H9 (cell line): ENCODE data around the gene SEMA3C. TPM values are rescaled to one million over a fixed set of nuclear protein-coding genes. Genes with fewer than 3 reads are reported as not detected.

Experiments
- DNase-seq: peaks from one replicate; pipeline ENCODE4 v3.0.0-alpha.2; 2017
- H2AFZ ChIP-seq: one replicate; pipeline ENCODE4 v1.6.1; 2013; ENCODE audit warnings: mild to moderate bottlenecking, low read length, control low read depth, moderate library complexity
- H2AK5ac ChIP-seq: 2 replicates; pipeline ENCODE4 v1.6.1; 2013; ENCODE audit warnings: low read length, control low read depth, mixed read lengths; ENCODE audit not compliant: insufficient read length
- H2BK120ac ChIP-seq: one replicate; pipeline ENCODE4 v1.6.1; 2013; ENCODE audit warnings: low read depth, mild to moderate bottlenecking, low read length, control low read depth, inconsistent platforms; ENCODE audit not compliant: poor library complexity, severe bottlenecking
- H2BK12ac ChIP-seq: 2 replicates; pipeline ENCODE4 v1.6.1; 2013; ENCODE audit warnings: low read length, control low read depth, mixed read lengths, low read depth; ENCODE audit not compliant: insufficient read length
- H2BK15ac ChIP-seq: 2 replicates; pipeline ENCODE4 v1.6.1; 2013; ENCODE audit warnings: low read depth, low read length, control low read depth
- H2BK20ac ChIP-seq: one replicate; pipeline ENCODE4 v1.6.1; 2013; ENCODE audit warnings: low read depth, mild to moderate bottlenecking, low read length, control low read depth, inconsistent platforms; ENCODE audit not compliant: poor library complexity, severe bottlenecking
- H2BK5ac ChIP-seq: 2 replicates; pipeline ENCODE4 v1.6.1; 2013; ENCODE audit warnings: low read length, control low read depth, mixed read lengths; ENCODE audit not compliant: insufficient read length
- H3K14ac ChIP-seq: 2 replicates; pipeline ENCODE4 v1.6.1; 2013; ENCODE audit warnings: low read length, control low read depth; ENCODE audit not compliant: insufficient read depth
- H3K18ac ChIP-seq: 2 replicates; pipeline ENCODE4 v1.6.1; 2013; ENCODE audit warnings: low read depth, mild to moderate bottlenecking, mixed read lengths, low read length, control low read depth; ENCODE audit not compliant: insufficient read length
- H3K23ac ChIP-seq: 2 replicates; pipeline ENCODE4 v1.6.1; 2013; ENCODE audit warnings: low read length, control low read depth, mixed read lengths, low read depth; ENCODE audit not compliant: insufficient read length
- H3K23me2 ChIP-seq: 2 replicates; pipeline ENCODE4 v1.6.1; 2013; ENCODE audit warnings: low read depth, mild to moderate bottlenecking, mixed read lengths, low read length, control low read depth; ENCODE audit not compliant: insufficient read length, poor library complexity, severe bottlenecking
- H3K27ac ChIP-seq: 2 replicates; pipeline ENCODE4 v1.5.1; 2013; ENCODE audit warnings: low read length, control low read depth, mixed read lengths, low read depth; ENCODE audit not compliant: insufficient read length
- H3K27me3 ChIP-seq: 2 replicates; pipeline ENCODE4 v1.6.1; 2013; ENCODE audit warnings: low read length, control low read depth, inconsistent platforms; ENCODE audit not compliant: insufficient read depth
- H3K4ac ChIP-seq: 2 replicates; pipeline ENCODE4 v1.6.1; 2013; ENCODE audit warnings: low read depth, mild to moderate bottlenecking, control low read depth, inconsistent platforms, low read length, moderate library complexity
- H3K4me1 ChIP-seq: 2 replicates; pipeline ENCODE4 v1.6.1; 2013; ENCODE audit warnings: low read length, control low read depth, inconsistent platforms; ENCODE audit not compliant: insufficient read depth
- H3K4me2 ChIP-seq: 2 replicates; pipeline ENCODE4 v1.6.1; 2013; ENCODE audit warnings: low read length, control low read depth, mixed read lengths; ENCODE audit not compliant: insufficient read length, insufficient read depth
- H3K56ac ChIP-seq: 2 replicates; pipeline ENCODE4 v1.6.1; 2013; ENCODE audit warnings: low read depth, mild to moderate bottlenecking, mixed read lengths, low read length, control low read depth; ENCODE audit not compliant: insufficient read length
- H3K79me1 ChIP-seq: 2 replicates; pipeline ENCODE4 v1.6.1; 2013; ENCODE audit warnings: low read depth, mild to moderate bottlenecking, moderate library complexity, low read length, control low read depth, inconsistent platforms; ENCODE audit not compliant: insufficient read depth, poor library complexity, severe bottlenecking
- H3K79me2 ChIP-seq: 2 replicates; pipeline ENCODE4 v1.6.1; 2013; ENCODE audit warnings: low read length, control low read depth, inconsistent platforms; ENCODE audit not compliant: insufficient read depth
- H3K9ac ChIP-seq: 2 replicates; pipeline ENCODE4 v1.6.1; 2013; ENCODE audit warnings: low read length, control low read depth, mixed read lengths; ENCODE audit not compliant: insufficient read length; ENCODE audit errors: extremely low read depth
- H3K9me3 ChIP-seq: one replicate; pipeline ENCODE4 v1.6.1; 2013; ENCODE audit warnings: low read depth, low read length, inconsistent platforms; ENCODE audit not compliant: control insufficient read depth
- H3T11ph ChIP-seq: one replicate; pipeline ENCODE4 v1.6.1; 2013; ENCODE audit warnings: mild to moderate bottlenecking, low read length, control low read depth, inconsistent platforms
- H4K20me1 ChIP-seq: one replicate; pipeline ENCODE4 v1.6.1; 2013; ENCODE audit not compliant: control insufficient read depth, insufficient read length, insufficient read depth
- H4K5ac ChIP-seq: 2 replicates; pipeline ENCODE4 v1.6.1; 2013; ENCODE audit warnings: low read depth, mild to moderate bottlenecking, mixed read lengths, low read length, control low read depth; ENCODE audit not compliant: insufficient read length
- H4K8ac ChIP-seq: replicated peaks from 2 replicates; pipeline ENCODE4 v1.6.1; 2013; ENCODE audit warnings: low read length, control low read depth, mixed read lengths, low read depth; ENCODE audit not compliant: insufficient read length
- H4K91ac ChIP-seq: 2 replicates; pipeline ENCODE4 v1.6.1; 2013; ENCODE audit warnings: low read depth, mild to moderate bottlenecking, moderate library complexity, mixed read lengths, low read length, control low read depth; ENCODE audit not compliant: insufficient read length
- H3K27ac Mint-ChIP-seq, 3 experiments: 2 replicates in 2 of 3; 3 replicates in 1 of 3; pipeline ENCODE4 v1.8.0; 2020 to 2021; ENCODE audit warnings: mixed read lengths in 3 of 3, mild to moderate bottlenecking in 1 of 3, moderate library complexity in 1 of 3
- H3K27me3 Mint-ChIP-seq: 2 replicates; pipeline ENCODE4 v1.8.0; 2021; ENCODE audit warnings: low read depth, mild to moderate bottlenecking, moderate library complexity, mixed read lengths
- H3K36me3 Mint-ChIP-seq, 3 experiments: 2 replicates in 2 of 3; 3 replicates in 1 of 3; pipeline ENCODE4 v1.8.0; 2020 to 2021; ENCODE audit warnings: low read depth in 3 of 3, mixed read lengths in 3 of 3; ENCODE audit not compliant: insufficient read depth in 1 of 3
- H3K4me1 Mint-ChIP-seq, 2 experiments: 2 replicates each; pipeline ENCODE4 v1.8.0; 2020; ENCODE audit warnings: mixed read lengths in 2 of 2
- H3K4me3 Mint-ChIP-seq, 2 experiments: 2 replicates in 1 of 2; 3 replicates in 1 of 2; pipeline ENCODE4 v1.8.0; 2020 to 2021; ENCODE audit warnings: mild to moderate bottlenecking in 2 of 2, mixed read lengths in 2 of 2, moderate library complexity in 1 of 2
- H3K9me3 Mint-ChIP-seq, 2 experiments: 2 replicates in 1 of 2; 3 replicates in 1 of 2; pipeline ENCODE4 v1.8.0; 2020; ENCODE audit warnings: mild to moderate bottlenecking in 2 of 2, mixed read lengths in 2 of 2, moderate library complexity in 1 of 2
- WGBS: extraction: QIAGEN DNeasy Blood & Tissue Kit; methylation state at CpG from one replicate; pipeline ENCODE4 v1.1.7; 2013; ENCODE audit warnings: missing lambda C conversion rate, low lambda C conversion rate, mixed read lengths; ENCODE audit not compliant: insufficient read length; ENCODE audit errors: extremely low coverage; 5-methylcytosine and 5-hydroxymethylcytosine counted together
- total RNA-seq: library from RNA; stranded (reverse); gene quantifications from 2 replicates; pipeline ENCODE4 v1.2.1, GENCODE V29; 2021
- TF ChIP-seq, protein P1 (sequence below): fragments of 200-600 bp; sonication (generic); conservative IDR thresholded peaks from 3 replicates; pipeline ENCODE4 v1.8.0; 2021; ENCODE audit warnings: antibody characterized with exemption, mild to moderate bottlenecking

The SEMA3C gene
- total RNA-seq, 1 experiment from 2014 or later, result 1.6 TPM

DNA sequence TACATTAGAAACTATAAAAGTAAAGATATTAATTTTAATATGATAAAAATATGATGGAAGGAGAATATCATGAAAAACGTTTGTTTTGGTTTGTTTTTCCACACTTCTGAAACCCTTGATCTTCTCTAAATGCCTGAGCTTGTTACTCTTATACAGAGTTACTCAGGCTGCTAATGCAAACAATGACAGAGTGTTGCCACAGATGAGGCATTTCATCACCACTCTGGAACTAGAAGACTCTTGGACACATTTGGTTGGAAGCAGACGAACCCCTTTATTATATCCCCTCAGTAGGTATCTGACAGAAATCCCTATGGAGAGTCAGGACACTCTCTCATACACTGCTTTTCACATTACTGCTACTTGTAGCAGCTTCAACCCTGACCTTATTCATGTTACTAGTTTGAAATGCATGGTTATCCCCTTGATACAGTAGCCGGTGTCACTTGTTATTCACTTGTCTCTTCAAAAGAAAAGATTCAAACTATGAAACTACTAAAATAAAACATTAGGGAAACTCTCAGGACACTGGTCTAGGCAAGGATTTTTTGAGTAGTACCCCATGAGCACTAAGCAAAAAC lies 66.9 kb downstream of the SEMA3C start:
- DNase-seq, result no peak
- Histone ChIP-seq H3K4me2 (no peak overlapping the region), H3K27ac (no peak overlapping the region), H4K91ac (no peak overlapping the region), H3K9ac (no peak overlapping the region), H2BK120ac (no peak overlapping the region), H3K23me2 (no peaks in the 10 kb centered on the region), H3K4ac (no peak overlapping the region), H3K56ac (no peak overlapping the region), H2BK20ac (no peak overlapping the region), H3K79me2 (no peaks in the 10 kb centered on the region; the same call in 1 of the 2 replicates), H4K8ac (no peak overlapping the region), H2BK15ac (no peak overlapping the region), H3K14ac (no peak overlapping the region), H3K9me3 (no peaks in the 10 kb centered on the region), H3K27me3 (no peaks in the 10 kb centered on the region), H3K79me1 (no peaks in the 10 kb centered on the region), H2AK5ac (no peak overlapping the region), H3K4me1 (no peaks in the 10 kb centered on the region), H4K5ac (no peak overlapping the region), H4K20me1 (no peaks in the 10 kb centered on the region), H3K23ac (no peak overlapping the region), H2BK12ac (no peak overlapping the region), H2AFZ (no peak overlapping the region), H3T11ph (no peak overlapping the region), H3K18ac (no peak overlapping the region), H2BK5ac (no peak overlapping the region)
- 100% methylated on average over 1 of the region's 3 CpGs for WGBS
- TF ChIP-seq, protein P1, sequence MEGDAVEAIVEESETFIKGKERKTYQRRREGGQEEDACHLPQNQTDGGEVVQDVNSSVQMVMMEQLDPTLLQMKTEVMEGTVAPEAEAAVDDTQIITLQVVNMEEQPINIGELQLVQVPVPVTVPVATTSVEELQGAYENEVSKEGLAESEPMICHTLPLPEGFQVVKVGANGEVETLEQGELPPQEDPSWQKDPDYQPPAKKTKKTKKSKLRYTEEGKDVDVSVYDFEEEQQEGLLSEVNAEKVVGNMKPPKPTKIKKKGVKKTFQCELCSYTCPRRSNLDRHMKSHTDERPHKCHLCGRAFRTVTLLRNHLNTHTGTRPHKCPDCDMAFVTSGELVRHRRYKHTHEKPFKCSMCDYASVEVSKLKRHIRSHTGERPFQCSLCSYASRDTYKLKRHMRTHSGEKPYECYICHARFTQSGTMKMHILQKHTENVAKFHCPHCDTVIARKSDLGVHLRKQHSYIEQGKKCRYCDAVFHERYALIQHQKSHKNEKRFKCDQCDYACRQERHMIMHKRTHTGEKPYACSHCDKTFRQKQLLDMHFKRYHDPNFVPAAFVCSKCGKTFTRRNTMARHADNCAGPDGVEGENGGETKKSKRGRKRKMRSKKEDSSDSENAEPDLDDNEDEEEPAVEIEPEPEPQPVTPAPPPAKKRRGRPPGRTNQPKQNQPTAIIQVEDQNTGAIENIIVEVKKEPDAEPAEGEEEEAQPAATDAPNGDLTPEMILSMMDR, result no peak
- no peaks in the 10 kb centered on the region for H3K27me3 Mint-ChIP-seq
- H3K27ac Mint-ChIP-seq, result no peak overlapping the region
- H3K36me3 Mint-ChIP-seq, result no peaks in the 10 kb centered on the region
- H3K4me1 Mint-ChIP-seq, result no peaks in the 10 kb centered on the region
- H3K9me3 Mint-ChIP-seq, result no peaks in the 10 kb centered on the region
- H3K4me3 Mint-ChIP-seq, result no peak overlapping the region
